H9 (cell line): ENCODE measurements around the gene RPRD1B. TPM values are rescaled to one million over a fixed set of nuclear protein-coding genes. Genes with fewer than 3 reads are reported as not detected.

Source experiments
- DNase-seq: peaks from one replicate; pipeline ENCODE4 v3.0.0-alpha.2; 2017
- H2AFZ ChIP-seq: one replicate; pipeline ENCODE4 v1.6.1; 2013; ENCODE audit warnings: mild to moderate bottlenecking, low read length, control low read depth, moderate library complexity
- H2AK5ac ChIP-seq: 2 replicates; pipeline ENCODE4 v1.6.1; 2013; ENCODE audit warnings: low read length, control low read depth, mixed read lengths; ENCODE audit not compliant: insufficient read length
- H2BK120ac ChIP-seq: one replicate; pipeline ENCODE4 v1.6.1; 2013; ENCODE audit warnings: low read depth, mild to moderate bottlenecking, low read length, control low read depth, inconsistent platforms; ENCODE audit not compliant: poor library complexity, severe bottlenecking
- H2BK12ac ChIP-seq: 2 replicates; pipeline ENCODE4 v1.6.1; 2013; ENCODE audit warnings: low read length, control low read depth, mixed read lengths, low read depth; ENCODE audit not compliant: insufficient read length
- H2BK15ac ChIP-seq: 2 replicates; pipeline ENCODE4 v1.6.1; 2013; ENCODE audit warnings: low read depth, low read length, control low read depth
- H2BK20ac ChIP-seq: one replicate; pipeline ENCODE4 v1.6.1; 2013; ENCODE audit warnings: low read depth, mild to moderate bottlenecking, low read length, control low read depth, inconsistent platforms; ENCODE audit not compliant: poor library complexity, severe bottlenecking
- H2BK5ac ChIP-seq: 2 replicates; pipeline ENCODE4 v1.6.1; 2013; ENCODE audit warnings: low read length, control low read depth, mixed read lengths; ENCODE audit not compliant: insufficient read length
- H3K14ac ChIP-seq: 2 replicates; pipeline ENCODE4 v1.6.1; 2013; ENCODE audit warnings: low read length, control low read depth; ENCODE audit not compliant: insufficient read depth
- H3K18ac ChIP-seq: 2 replicates; pipeline ENCODE4 v1.6.1; 2013; ENCODE audit warnings: low read depth, mild to moderate bottlenecking, mixed read lengths, low read length, control low read depth; ENCODE audit not compliant: insufficient read length
- H3K23ac ChIP-seq: 2 replicates; pipeline ENCODE4 v1.6.1; 2013; ENCODE audit warnings: low read length, control low read depth, mixed read lengths, low read depth; ENCODE audit not compliant: insufficient read length
- H3K23me2 ChIP-seq: 2 replicates; pipeline ENCODE4 v1.6.1; 2013; ENCODE audit warnings: low read depth, mild to moderate bottlenecking, mixed read lengths, low read length, control low read depth; ENCODE audit not compliant: insufficient read length, poor library complexity, severe bottlenecking
- H3K27ac ChIP-seq: 2 replicates; pipeline ENCODE4 v1.5.1; 2013; ENCODE audit warnings: low read length, control low read depth, mixed read lengths, low read depth; ENCODE audit not compliant: insufficient read length
- H3K27me3 ChIP-seq: 2 replicates; pipeline ENCODE4 v1.6.1; 2013; ENCODE audit warnings: low read length, control low read depth, inconsistent platforms; ENCODE audit not compliant: insufficient read depth
- H3K4ac ChIP-seq: 2 replicates; pipeline ENCODE4 v1.6.1; 2013; ENCODE audit warnings: low read depth, mild to moderate bottlenecking, control low read depth, inconsistent platforms, low read length, moderate library complexity
- H3K4me1 ChIP-seq: 2 replicates; pipeline ENCODE4 v1.6.1; 2013; ENCODE audit warnings: low read length, control low read depth, inconsistent platforms; ENCODE audit not compliant: insufficient read depth
- H3K4me2 ChIP-seq: 2 replicates; pipeline ENCODE4 v1.6.1; 2013; ENCODE audit warnings: low read length, control low read depth, mixed read lengths; ENCODE audit not compliant: insufficient read length, insufficient read depth
- H3K56ac ChIP-seq: 2 replicates; pipeline ENCODE4 v1.6.1; 2013; ENCODE audit warnings: low read depth, mild to moderate bottlenecking, mixed read lengths, low read length, control low read depth; ENCODE audit not compliant: insufficient read length
- H3K79me1 ChIP-seq: 2 replicates; pipeline ENCODE4 v1.6.1; 2013; ENCODE audit warnings: low read depth, mild to moderate bottlenecking, moderate library complexity, low read length, control low read depth, inconsistent platforms; ENCODE audit not compliant: insufficient read depth, poor library complexity, severe bottlenecking
- H3K79me2 ChIP-seq: 2 replicates; pipeline ENCODE4 v1.6.1; 2013; ENCODE audit warnings: low read length, control low read depth, inconsistent platforms; ENCODE audit not compliant: insufficient read depth
- H3K9ac ChIP-seq: 2 replicates; pipeline ENCODE4 v1.6.1; 2013; ENCODE audit warnings: low read length, control low read depth, mixed read lengths; ENCODE audit not compliant: insufficient read length; ENCODE audit errors: extremely low read depth
- H3K9me3 ChIP-seq: one replicate; pipeline ENCODE4 v1.6.1; 2013; ENCODE audit warnings: low read depth, low read length, inconsistent platforms; ENCODE audit not compliant: control insufficient read depth
- H3T11ph ChIP-seq: one replicate; pipeline ENCODE4 v1.6.1; 2013; ENCODE audit warnings: mild to moderate bottlenecking, low read length, control low read depth, inconsistent platforms
- H4K20me1 ChIP-seq: one replicate; pipeline ENCODE4 v1.6.1; 2013; ENCODE audit not compliant: control insufficient read depth, insufficient read length, insufficient read depth
- H4K5ac ChIP-seq: 2 replicates; pipeline ENCODE4 v1.6.1; 2013; ENCODE audit warnings: low read depth, mild to moderate bottlenecking, mixed read lengths, low read length, control low read depth; ENCODE audit not compliant: insufficient read length
- H4K8ac ChIP-seq: replicated peaks from 2 replicates; pipeline ENCODE4 v1.6.1; 2013; ENCODE audit warnings: low read length, control low read depth, mixed read lengths, low read depth; ENCODE audit not compliant: insufficient read length
- H4K91ac ChIP-seq: 2 replicates; pipeline ENCODE4 v1.6.1; 2013; ENCODE audit warnings: low read depth, mild to moderate bottlenecking, moderate library complexity, mixed read lengths, low read length, control low read depth; ENCODE audit not compliant: insufficient read length
- H3K27ac Mint-ChIP-seq, 3 experiments: 2 replicates in 2 of 3; 3 replicates in 1 of 3; pipeline ENCODE4 v1.8.0; 2020 to 2021; ENCODE audit warnings: mixed read lengths in 3 of 3, mild to moderate bottlenecking in 1 of 3, moderate library complexity in 1 of 3
- H3K27me3 Mint-ChIP-seq: 2 replicates; pipeline ENCODE4 v1.8.0; 2021; ENCODE audit warnings: low read depth, mild to moderate bottlenecking, moderate library complexity, mixed read lengths
- H3K36me3 Mint-ChIP-seq, 3 experiments: 2 replicates in 2 of 3; 3 replicates in 1 of 3; pipeline ENCODE4 v1.8.0; 2020 to 2021; ENCODE audit warnings: low read depth in 3 of 3, mixed read lengths in 3 of 3; ENCODE audit not compliant: insufficient read depth in 1 of 3
- H3K4me1 Mint-ChIP-seq, 2 experiments: 2 replicates each; pipeline ENCODE4 v1.8.0; 2020; ENCODE audit warnings: mixed read lengths in 2 of 2
- H3K4me3 Mint-ChIP-seq, 2 experiments: 2 replicates in 1 of 2; 3 replicates in 1 of 2; pipeline ENCODE4 v1.8.0; 2020 to 2021; ENCODE audit warnings: mild to moderate bottlenecking in 2 of 2, mixed read lengths in 2 of 2, moderate library complexity in 1 of 2
- H3K9me3 Mint-ChIP-seq, 2 experiments: 2 replicates in 1 of 2; 3 replicates in 1 of 2; pipeline ENCODE4 v1.8.0; 2020; ENCODE audit warnings: mild to moderate bottlenecking in 2 of 2, mixed read lengths in 2 of 2, moderate library complexity in 1 of 2
- WGBS: extraction: QIAGEN DNeasy Blood & Tissue Kit; methylation state at CpG from one replicate; pipeline ENCODE4 v1.1.7; 2013; ENCODE audit warnings: missing lambda C conversion rate, low lambda C conversion rate, mixed read lengths; ENCODE audit not compliant: insufficient read length; ENCODE audit errors: extremely low coverage; 5-methylcytosine and 5-hydroxymethylcytosine counted together
- total RNA-seq: library from RNA; stranded (reverse); gene quantifications from 2 replicates; pipeline ENCODE4 v1.2.1, GENCODE V29; 2021
- TF ChIP-seq, protein P1 (sequence below): fragments of 200-600 bp; sonication (generic); conservative IDR thresholded peaks from 3 replicates; pipeline ENCODE4 v1.8.0; 2021; ENCODE audit warnings: antibody characterized with exemption, mild to moderate bottlenecking

Gene RPRD1B
- total RNA-seq, 1 experiment from 2014 or later, result 34.3 TPM

GRCh38 chr20:38083338-38084048, 49.9 kb downstream of the RPRD1B start:
- no peaks in the 10 kb centered on the region for H3K4me1 ChIP-seq
- DNase-seq, result no peak
- H3K36me3 Mint-ChIP-seq, result peaks cover 25 to 68% (median 51%) of the 10 kb centered on the region in 3 experiments; a peak in 6 of 7 replicates
- H3K79me2 ChIP-seq, result peaks cover 1% of the 10 kb centered on the region; the same call in 1 of the 2 replicates
- H3K27ac ChIP-seq, result no peak overlapping the region
- no peak overlapping the region for H2BK120ac ChIP-seq
- no peaks in the 10 kb centered on the region for H3K9me3 Mint-ChIP-seq
- H3K9ac ChIP-seq, result no peak overlapping the region
- WGBS, result no CpG with 5 or more reads among the region's 12 CpGs
- H3K9me3 ChIP-seq, result no peaks in the 10 kb centered on the region
- H3K18ac ChIP-seq, result no peak overlapping the region
- H3K27ac Mint-ChIP-seq, result 0 out of 7 replicates have a peak overlapping the region, but pooled peaks of 1 of the 3 experiments have one; percentile 27
- H3K14ac ChIP-seq, result no peak overlapping the region
- no peaks in the 10 kb centered on the region for H3K27me3 ChIP-seq
- H3K4me3 Mint-ChIP-seq, result no peak overlapping the region
- H2AFZ ChIP-seq, result no peak overlapping the region
- no peak overlapping the region for H2BK12ac ChIP-seq
- TF ChIP-seq, protein P1, sequence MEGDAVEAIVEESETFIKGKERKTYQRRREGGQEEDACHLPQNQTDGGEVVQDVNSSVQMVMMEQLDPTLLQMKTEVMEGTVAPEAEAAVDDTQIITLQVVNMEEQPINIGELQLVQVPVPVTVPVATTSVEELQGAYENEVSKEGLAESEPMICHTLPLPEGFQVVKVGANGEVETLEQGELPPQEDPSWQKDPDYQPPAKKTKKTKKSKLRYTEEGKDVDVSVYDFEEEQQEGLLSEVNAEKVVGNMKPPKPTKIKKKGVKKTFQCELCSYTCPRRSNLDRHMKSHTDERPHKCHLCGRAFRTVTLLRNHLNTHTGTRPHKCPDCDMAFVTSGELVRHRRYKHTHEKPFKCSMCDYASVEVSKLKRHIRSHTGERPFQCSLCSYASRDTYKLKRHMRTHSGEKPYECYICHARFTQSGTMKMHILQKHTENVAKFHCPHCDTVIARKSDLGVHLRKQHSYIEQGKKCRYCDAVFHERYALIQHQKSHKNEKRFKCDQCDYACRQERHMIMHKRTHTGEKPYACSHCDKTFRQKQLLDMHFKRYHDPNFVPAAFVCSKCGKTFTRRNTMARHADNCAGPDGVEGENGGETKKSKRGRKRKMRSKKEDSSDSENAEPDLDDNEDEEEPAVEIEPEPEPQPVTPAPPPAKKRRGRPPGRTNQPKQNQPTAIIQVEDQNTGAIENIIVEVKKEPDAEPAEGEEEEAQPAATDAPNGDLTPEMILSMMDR, result no peak
- no peak overlapping the region for H3K4ac ChIP-seq
- no peak overlapping the region for H4K5ac ChIP-seq
- H4K91ac ChIP-seq, result no peak overlapping the region
- H2BK5ac ChIP-seq, result no peak overlapping the region
- H3K79me1 ChIP-seq, result peaks cover 3% of the 10 kb centered on the region
- H3K4me1 Mint-ChIP-seq, result no peaks in the 10 kb centered on the region
- H2BK20ac ChIP-seq, result no peak overlapping the region
- H3K23me2 ChIP-seq, result no peaks in the 10 kb centered on the region
- H4K20me1 ChIP-seq, result no peaks in the 10 kb centered on the region
- H2AK5ac ChIP-seq, result no peak overlapping the region
- no peak overlapping the region for H3T11ph ChIP-seq
- no peaks in the 10 kb centered on the region; the same call in 1 of the 2 replicates for H3K27me3 Mint-ChIP-seq
- H3K56ac ChIP-seq, result no peak overlapping the region
- no peak overlapping the region for H3K23ac ChIP-seq
- H4K8ac ChIP-seq, result no peak overlapping the region
- H3K4me2 ChIP-seq, result no peak overlapping the region
- H2BK15ac ChIP-seq, result no peak overlapping the region
